Cerebellar nuclear complex (tissue), 1 donor: ENCODE data around the gene KLHDC9.
A peak's percentile ranks its signal among the peaks of the same experiment; 100 is the strongest.
"Not testable (repeated sequence)": the region's sequence is repeated elsewhere in the genome, so short reads cannot be mapped to it uniquely, and the experiment has no call there.

ENCODE experiments used
- DNase-seq, 2 experiments: peaks; one replicate each; lab custom pipeline; 2025; lab: John Stamatoyannopoulos, UW

The KLHDC9 gene

DNA sequence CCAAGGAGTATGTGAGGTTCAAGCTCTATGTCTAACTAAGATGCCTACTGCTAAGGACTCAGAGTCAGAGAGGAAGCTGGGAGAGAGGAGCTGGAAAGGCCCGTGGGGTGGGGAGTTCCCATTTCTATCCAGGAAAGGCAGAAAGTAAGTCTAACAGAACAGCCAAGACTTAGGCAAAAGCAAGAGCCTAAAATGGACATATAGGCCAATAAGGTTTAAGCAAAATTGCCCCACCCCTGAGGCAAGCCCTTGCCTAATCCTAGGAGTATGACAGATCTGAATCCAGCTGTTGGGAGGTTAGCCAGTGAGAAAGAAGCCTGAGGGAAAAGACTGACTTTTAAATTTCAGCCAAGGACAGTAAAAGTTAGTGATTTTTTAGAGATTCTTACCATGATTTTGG, 1.6 kb upstream of the KLHDC9 start:
- DNase-seq: no peak

DNA sequence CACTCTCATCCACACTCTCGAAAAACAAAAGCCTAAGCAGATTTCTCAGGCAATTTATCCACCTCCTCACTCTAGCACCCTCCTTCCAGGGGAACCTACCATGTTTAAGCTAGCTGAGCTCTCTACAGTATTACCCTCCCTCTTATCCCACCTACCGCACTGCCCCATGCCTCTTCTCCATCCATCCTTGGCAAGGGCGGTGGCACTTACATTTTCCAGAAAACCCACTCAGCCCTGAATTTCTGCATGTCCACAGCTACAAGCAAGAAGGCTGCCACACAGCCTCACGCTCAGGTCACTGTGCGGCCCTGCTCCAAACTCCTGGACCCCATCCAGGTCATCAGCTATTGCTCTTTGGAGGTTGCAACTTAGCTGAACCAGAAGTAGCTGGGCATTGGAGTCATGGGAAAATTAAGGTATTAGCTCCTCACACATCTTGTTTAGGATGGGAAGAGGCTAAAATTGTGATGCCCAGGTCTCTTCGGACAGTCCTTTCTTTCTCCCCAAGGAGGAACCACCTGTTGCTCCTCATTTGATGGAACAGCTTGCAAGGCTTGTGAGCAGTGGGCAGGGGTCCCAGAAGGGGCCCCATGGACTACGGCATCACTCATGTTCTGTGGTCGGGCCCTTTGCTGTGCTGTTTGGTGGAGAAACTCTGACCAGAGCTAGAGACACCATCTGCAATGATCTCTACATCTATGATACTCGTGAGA, 1.1 kb downstream of the KLHDC9 start:
- DNase-seq: no peak

DNA sequence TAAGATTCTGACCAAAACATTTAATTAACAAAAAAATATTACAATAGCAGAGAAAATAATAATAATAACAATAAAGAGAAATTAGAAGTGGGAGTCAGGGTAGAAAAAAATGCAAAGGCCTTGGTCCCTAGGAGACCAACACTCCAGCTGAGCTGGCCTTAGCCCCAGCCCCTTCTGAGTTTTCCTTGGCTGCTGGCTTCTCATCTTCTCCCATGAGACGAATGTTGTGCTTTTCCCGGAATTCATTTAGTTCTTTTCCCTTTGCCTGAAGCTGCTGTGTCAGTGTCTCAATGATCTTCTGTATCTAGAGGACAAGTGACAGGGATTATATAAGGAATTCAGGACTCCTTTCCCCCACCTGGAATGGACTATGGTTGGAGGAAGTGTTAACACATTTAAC, 2.4 kb downstream of the KLHDC9 start:
- DNase-seq: no peak

DNA sequence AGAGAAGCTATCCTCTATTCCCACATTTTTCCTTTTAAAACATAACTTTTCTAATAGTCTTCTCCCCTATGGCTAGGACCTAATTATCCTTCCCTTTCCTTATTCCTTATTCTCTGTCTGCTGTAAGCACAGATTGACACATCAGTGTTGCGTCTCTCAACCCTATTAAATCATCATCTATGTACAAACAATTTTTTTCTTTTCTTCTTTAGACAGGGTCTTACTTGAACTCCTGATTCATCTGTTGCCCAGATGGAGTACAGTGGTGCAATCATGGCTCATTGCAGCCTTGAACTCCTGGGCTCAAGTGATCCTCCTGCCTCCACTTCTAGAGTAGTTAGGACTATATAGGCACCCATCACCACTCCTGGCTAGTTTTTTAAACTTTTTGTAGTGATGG, 8.3 kb downstream of the KLHDC9 start:
- DNase-seq: no peak

DNA sequence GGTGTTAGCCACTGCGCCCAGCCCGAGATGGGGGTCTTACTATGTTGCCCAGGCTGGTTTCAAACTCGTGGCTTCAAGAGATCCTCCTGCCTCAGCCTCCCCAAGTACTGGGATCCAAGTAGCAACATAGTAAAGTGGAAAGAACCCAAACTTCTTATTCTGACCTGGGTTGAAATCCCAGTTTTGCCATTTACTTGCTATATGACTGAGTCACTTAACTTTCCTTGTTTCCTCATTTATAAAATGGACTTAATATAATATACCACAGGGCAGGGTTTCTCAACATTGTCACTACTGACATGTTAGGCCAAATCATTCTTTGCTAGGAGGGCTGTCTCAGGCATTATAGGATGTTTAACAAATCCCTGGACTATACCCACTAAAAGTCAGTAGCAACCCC, 13.0 kb downstream of the KLHDC9 start:
- DNase-seq: no peak

DNA sequence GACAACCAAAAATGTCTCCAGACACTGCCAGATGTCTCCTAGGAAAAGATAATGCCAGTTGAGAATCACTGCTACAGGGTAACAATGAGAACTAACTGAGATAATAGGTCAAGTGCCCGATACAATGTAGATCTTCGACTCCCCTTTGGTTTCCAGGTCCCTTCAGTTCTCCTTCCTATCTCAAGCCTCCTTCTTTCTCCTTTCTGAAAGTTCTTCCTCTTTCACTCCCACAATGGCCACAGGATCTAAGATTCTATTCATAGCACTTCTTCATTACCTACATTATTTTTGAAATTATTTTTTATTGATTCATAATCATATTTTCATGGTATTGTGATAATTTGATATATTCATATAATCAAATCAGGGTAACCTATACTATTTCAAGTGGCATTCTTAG, 13.4 kb downstream of the KLHDC9 start:
- DNase-seq: no peak

DNA sequence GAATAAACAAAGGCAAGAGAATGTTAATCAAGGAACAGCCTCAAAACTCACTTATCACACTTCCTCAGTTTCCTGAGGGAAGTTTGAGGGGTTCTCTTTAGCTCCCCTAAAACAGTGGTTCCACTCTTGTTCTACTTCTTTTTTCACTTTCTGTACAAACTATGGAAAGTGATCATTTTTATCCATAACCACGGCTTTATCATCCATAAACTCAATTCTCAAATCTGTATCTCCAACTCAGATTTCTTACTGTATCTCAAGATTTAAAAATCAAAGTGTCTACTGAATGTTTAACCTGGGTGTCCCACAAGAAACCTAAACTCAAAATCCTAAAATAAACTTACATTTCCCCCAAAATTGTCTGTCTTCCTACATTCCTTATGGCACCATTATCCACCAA, 15.8 kb downstream of the KLHDC9 start:
- no peak for DNase-seq

DNA sequence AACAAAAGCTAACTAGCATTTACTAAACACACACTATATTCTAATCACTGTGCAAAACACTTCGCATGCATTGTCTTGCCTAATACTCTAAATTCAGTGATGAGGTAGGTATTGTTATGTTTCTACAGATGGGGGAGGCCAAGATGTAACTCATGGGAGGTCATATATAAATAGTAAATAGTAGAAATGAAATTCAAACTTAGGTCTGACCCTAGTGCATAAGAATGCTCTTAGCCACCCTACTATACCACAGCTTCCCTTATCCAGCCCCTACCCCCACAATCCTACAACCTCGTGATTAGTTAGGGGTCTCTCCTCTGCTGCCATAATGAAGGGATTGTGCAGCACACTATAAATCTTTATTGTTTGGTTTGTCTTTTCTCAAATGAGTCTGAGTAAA, 16.4 kb downstream of the KLHDC9 start:
- DNase-seq: no peak

DNA sequence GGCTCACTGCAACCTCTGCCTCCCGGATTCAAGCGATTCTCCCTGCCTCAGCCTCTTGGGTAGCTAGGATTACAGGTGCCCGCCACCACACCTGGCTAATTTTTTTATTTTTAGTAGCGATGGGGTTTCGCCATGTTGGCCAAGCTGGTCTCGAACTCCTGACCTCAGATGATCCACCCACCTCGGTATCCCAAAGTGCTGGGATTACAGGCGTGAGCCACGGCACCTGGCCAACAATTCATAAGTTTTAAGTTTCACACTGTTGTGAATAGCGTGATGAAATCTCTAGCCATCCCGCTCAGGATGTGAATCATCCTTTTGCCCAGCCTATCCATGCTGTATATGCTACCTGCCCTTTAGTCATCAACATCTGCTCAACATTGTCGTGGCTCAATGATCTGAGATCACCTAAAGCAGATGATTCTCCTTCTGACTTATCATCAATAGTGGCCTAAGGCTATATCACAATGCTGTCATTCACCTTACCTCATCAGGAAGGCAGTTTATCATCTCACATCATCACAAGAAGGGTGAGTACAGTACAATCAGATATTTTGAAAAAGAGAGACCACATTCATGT, 17.1 kb downstream of the KLHDC9 start:
- DNase-seq: no peak

DNA sequence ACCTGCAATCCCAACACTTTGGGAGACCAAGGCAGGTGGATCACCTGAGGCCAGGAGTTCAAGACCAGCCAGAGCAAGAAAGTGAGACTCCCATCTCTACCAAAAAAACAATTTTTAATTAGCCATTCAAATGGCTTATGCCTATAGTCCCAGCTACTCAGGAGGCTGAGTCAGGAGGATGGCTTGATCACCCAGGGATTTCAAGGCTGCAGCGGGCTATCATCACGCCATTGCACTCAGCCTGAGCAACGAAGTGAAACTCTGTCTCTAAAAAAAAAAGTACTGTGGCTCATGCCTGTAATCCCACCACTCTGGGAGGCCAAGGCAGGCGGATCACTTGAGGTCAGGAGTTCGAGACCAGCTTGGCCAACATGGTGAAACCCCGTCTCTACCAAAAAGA, 17.8 kb downstream of the KLHDC9 start:
- not testable (repeated sequence) for DNase-seq

DNA sequence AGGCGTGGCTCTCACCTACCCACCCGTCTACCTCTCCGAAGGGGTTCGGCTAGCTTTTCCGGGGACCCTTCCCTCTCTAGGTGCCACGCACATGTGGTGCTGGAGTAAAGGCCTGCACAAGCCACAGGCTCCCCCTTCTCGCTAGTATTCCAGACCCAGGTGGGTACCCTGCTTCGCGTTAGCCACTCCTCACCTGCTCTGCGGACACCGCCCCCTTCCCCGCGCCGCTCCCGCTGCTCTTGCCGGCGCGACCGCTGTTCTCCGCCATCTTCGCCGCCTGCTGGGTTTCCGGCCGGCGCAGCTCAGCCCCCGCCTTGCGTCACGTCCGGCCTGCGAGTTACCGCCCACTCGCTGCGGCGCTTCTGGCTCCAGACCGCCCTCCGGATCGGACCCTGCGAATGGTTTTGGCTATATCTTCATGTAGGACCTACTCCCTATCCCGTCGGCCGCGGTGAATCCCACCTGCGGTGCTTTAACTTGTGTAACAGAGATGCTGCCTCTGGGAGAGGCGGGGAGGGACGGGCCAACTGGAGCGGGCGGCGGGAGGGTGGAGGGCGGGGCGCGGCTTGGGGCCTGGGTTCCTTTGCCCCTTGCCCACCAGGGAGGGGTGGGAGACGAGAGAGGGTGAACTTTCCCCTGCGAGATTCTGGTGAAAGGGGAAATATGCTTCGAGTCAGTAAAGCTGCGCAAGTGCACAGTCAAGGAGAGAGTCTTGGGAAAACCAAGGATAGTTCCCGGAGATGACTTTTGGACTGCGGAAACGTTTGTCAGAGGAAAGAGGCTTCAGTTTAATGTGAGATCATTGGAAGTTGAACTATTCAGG, 19.8 kb downstream of the KLHDC9 start, which contains the start of the genes NIT1 and PFDN2:
Gene NIT1, plus strand, starts transcription at position 347 of the 823 bp plus-strand sequence. Its CDS starts 72 bp downstream, at position 419.
Gene PFDN2, minus strand, starts transcription at position 279 of the 823 bp plus-strand sequence. Its CDS starts 11 bp downstream, at position 268.
- DNase-seq: peak; percentile 2 to 44

DNA sequence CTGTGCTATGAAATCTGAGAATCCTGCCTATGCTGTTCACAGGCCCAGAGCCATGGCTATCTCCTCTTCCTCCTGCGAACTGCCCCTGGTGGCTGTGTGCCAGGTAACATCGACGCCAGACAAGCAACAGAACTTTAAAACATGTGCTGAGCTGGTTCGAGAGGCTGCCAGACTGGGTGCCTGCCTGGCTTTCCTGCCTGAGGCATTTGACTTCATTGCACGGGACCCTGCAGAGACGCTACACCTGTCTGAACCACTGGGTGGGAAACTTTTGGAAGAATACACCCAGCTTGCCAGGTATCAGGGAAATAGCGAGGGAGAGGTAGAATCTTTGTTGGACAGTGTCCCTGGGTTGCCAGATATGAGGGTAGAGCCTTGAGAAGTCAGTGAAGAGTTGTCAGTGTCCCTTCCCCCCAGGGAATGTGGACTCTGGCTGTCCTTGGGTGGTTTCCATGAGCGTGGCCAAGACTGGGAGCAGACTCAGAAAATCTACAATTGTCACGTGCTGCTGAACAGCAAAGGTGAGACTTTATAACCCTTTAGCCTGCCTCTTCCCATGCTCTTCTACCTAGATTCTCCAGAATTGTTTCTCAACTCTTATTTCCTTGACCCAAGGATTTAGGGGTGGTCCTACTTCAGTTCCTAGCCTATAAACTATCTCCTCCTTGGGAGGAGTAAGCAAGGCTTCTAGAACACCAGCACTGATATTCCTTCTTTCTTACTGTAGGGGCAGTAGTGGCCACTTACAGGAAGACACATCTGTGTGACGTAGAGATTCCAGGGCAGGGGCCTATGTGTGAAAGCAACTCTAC, 21.1 kb downstream of the KLHDC9 start:
- no peak for DNase-seq

DNA sequence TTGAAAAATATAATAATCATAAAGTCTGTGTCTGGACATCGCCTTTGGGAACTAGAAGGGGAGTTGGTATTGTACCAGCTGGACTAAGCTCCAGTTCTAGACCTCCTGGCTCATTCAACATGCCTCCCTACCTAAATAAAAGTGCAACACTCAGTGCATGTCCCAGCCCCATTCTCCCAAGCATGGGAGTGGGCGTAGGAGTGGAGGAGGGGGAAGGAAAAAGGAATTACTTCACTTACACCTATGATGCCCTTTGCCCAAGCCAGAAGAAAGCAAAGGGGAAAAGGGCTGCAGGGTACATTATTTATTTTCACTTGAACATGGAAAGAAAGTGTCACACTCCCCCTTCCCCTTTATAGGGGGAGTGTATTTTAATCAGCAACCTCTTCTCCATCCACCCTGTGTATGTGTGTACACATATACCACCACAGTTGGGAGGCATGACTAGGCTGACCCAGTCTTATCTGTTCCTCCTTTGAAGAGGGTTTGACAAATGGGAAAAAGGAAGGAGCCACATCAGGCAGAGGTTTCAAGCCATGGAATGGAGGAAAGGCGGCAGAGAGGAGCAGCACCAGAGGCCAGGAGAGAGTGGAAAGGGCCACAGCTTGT, 23.0 kb downstream of the KLHDC9 start:
- DNase-seq: no peak

DNA sequence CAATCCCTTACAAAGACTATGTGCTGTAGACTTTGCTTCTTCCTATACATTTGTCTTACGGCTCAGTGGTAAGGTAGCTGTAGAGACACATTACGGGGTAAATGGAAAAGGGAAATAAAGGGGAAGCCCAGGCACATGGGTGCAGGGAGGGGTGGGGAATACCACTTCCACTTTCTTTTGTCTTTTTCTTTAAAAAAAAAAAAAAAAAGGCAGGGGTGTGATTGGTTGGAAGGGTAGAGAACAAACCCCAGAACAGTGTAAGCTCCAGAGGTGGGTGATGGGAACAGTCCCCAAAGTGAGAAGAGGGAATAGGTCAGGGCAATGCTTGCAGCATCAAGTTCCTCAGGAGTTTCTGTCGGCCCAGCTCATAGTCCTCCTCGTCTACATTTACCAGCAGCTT, 23.7 kb downstream of the KLHDC9 start:
- DNase-seq: no peak

DNA sequence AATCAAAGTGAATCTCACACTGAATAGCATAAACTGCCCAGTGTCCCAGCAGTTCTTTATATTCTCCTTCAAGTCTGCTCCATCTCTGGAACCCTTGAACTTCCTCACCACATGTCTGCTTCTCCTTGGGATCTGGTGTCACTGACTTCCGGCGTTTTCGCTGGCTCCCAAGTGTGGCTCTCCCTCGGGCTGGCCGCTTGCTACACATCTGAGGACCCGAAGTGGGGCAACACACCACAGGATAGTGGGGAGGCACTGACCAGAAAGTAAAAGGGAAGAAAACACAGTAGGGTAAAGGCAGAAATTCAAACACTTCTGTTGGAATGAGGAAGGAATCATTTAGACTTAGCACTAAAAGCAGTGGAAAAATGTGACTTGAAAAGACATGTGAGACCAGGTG, 24.8 kb downstream of the KLHDC9 start:
- no peak for DNase-seq

DNA sequence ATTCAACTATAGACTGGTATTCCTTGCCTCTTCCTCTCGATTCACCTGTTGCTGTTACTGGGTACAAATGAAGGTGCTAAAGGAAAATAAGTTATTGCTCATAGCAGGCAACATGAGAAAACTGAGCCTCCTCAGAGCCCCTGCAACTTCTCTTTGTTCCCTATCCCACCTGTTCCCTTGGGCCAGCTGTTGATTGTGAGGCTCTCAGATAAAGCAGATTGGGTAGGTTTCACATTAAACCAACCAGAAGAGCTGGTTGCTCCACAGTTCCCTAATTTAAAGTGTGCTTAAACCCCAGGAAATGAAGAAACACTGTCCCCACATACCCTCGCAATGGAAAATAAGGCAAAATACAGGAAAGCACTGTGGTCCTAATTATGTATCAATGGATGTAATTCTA, 29.5 kb downstream of the KLHDC9 start:
- DNase-seq: no peak

DNA sequence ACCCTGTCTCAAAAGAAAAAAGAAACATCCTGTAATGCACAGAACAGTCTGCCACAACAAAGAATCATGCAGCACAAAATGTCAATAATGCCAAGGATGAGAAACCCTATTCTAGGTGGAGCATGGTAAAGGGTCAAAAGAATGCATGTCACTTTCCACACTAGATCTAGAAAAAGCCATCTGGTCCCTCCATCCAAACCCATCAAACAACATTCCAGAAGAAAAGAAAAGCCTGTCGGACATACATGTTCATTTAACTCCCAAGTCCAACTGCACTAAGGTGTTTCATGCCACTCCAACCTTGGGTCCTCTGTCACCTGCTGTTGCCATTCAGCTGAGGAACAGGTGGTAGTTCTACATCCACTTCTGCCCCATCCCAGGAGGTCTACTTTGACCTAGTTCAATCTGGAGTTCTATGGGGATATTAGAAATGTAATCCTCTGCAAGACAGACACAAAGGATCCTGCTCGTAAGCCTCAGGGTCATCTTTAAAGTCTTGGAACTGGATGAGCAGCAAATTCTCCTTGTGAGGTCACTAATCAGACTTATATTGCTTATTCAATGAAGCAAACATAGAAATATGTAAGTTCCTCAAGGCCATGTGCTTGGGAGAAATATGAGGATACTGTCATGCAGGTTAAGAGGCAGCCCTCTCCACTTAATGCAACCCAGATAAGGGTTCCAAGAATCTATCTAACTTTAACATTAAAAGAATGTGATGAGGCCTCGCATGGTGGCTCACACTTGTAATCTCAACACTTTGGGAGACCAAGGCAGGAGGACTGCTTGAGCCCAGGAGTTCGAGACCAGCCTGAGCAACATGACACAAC, 30.6 kb downstream of the KLHDC9 start:
- no peak for DNase-seq

DNA sequence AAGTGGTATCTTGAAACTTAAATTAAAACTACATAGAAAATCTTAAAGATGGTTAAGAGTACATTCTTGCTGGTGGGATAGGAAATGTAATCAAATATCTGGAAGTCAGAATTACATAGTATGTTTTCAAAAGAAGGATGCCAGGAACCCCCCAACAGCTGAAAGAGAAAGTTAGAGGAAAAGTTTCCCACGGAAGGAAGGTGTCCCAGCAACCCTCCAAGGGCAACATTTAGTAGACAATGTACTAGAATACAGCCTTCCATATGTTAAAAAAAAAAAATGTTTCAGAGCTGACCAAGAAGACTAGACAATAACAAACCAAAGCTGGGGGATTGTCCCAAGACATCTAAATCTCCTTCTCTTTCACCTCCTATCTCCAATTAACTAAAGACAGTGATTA, 32.1 kb downstream of the KLHDC9 start:
- DNase-seq: no peak

DNA sequence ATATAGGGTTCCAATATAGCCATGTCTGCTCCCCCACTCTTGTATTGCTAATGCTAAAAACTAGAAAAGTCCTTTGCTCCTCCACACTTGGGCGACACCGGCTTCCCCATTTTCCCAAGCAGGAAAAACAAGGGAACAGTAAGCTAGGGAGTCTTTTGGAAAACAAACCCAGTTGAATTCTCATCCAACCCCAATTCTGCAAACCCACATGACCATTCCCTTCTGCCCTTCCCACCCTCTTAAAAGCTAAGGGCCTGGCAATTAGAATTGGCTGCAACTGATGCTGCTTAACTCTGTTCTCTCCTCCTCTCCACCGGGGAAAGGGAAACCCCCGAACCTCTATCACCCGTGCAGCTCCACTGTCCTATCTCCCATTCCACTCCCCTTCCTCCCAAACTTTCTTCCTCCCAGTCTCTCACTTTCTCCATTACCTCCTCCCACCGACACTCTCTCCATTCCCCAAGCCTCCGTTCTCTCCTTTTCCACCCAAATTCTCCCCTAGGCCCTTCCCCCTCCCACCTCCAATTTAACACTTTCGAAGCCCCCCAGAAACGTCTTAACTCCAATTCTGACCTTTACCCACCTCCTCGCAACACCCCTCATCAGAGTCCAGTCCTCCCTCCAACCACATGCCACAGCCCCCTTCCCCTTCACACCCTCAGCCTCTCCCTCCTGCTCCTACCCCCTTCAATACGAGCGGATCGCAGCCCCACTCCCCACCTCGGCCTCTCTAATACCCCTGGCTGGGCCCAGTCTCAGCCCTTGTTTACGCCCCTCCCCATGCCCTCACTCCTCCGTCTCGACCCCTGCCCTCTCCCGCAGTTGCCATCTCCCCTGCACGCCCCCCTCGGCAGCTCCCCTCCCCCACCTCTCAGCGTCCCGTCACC, 33.6 kb downstream of the KLHDC9 start:
- DNase-seq: no peak
